ENCODE data around the gene ENTPD2.
"Not testable (repeated sequence)": the region's sequence is repeated elsewhere in the genome, so short reads cannot be mapped to it uniquely, and the experiment has no call there.

Gene ENTPD2

DNA sequence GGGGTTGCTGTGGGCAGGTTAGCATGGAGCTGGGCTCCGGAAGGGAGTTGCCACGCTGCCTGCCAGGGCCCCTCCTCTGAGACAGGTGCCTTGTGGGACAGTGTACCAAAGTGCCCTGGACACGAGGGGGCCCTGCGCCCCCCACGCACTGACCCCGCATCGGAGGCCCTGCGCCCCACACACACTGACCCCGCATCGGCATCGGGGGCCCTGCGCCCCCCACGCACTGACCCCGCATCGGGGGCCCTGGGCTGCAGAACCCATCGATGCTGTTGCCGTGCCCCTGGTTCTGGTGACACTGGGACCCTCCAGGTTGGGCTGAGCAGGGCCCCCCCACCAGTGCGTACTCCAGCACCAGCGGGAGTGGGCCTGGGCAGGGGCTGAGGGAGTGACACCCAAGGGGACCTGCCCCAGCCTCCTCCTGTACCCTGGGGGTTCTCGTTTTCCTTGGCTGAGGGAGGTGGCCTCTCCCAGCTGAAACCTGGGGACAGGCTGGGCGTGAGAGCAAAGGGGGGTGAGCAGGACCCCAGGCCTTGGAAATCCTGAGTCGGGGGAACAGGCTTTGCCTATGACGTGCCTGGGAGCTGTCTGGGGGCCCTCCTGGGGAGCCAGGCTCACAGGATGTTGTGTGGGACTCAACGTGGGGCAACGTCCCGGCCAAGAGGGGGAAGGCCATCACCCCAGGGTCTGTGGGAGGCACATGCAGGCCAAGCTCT, 9.6 kb upstream of the ENTPD2 start:
- DNase-seq = no peak

GRCh38 chr9:137062798-137063197, 8.9 kb upstream of the ENTPD2 start:
- DNase-seq = not testable (repeated sequence)

GRCh38 chr9:137062384-137062783, 8.5 kb upstream of the ENTPD2 start:
- DNase-seq = no peak

- no peak for DNase-seq
Observed at GRCh38 chr9:137058521-137059234, 4.8 kb upstream of the ENTPD2 start.

DNA sequence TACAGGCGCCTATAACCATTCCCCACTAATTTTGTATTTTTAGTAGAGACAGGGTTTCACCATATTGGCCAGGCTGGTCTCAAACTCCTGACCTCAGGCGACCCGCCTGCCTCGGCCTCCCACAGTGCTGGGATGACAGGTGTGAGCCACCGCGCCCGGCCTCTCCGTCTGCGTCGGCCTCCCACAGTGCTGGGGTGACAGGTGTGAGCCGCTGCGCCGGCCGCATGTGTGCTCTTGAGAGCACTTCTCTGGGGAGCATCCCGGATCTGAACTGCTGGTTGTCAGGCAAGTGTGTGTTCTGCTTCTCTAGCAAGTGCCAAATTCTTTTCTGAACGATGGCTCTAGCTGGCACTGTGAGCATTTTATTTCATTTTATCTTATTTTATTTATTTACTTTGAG, 3.7 kb upstream of the ENTPD2 start:
- DNase-seq = no peak

- DNase-seq = no peak
Observed at GRCh38 chr9:137056739-137057415, 3.0 kb upstream of the ENTPD2 start.

- DNase-seq = no peak
Observed at GRCh38 chr9:137055385-137056364, 1.8 kb upstream of the ENTPD2 start.

DNA sequence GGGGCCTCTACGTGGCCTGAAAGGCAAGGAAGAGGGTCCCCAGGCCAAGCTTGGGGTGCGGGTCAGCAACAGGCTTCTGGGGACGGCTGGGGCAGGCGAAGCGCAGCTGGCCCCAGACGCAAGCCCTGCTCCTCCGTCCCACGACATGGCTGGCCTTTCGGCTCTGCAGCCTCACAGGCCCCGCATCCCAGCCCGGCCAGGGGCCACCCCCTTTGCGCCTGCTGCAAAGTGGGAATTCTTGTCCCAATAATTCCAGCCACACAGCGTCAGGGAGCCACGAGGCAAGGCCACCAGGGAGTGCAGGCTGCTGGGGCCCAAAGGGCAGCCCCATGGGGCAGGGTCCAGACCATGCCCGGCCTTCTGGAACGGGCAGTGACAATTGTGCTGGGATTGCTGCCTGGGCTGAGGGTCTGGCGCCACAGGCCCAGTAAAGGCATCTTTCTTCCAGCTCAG, 1.1 kb upstream of the ENTPD2 start:
- no peak for DNase-seq

GRCh38 chr9:137052998-137053943, 590 bp downstream of the ENTPD2 start:
- no peak for DNase-seq

DNA sequence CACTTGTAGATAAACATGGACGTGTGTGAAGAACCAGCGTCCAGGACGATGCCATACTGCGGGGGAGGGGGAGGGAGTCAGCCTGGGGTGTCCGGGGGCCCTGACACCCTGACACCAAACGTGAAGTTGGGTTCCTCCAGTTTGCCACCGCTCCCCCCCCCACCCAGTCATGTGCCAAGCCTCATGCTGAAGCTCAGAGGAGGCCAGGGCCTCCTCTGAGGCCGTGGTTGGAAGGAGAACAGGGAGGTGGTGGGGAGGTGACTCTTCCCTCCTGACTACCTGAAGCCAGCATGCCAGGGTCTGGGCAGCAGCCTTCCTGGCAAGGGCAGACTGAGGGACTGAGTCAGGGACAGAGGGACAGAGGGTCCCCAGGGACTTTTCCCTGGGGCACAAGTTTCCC, 1.6 kb downstream of the ENTPD2 start:
- no peak for DNase-seq

DNA sequence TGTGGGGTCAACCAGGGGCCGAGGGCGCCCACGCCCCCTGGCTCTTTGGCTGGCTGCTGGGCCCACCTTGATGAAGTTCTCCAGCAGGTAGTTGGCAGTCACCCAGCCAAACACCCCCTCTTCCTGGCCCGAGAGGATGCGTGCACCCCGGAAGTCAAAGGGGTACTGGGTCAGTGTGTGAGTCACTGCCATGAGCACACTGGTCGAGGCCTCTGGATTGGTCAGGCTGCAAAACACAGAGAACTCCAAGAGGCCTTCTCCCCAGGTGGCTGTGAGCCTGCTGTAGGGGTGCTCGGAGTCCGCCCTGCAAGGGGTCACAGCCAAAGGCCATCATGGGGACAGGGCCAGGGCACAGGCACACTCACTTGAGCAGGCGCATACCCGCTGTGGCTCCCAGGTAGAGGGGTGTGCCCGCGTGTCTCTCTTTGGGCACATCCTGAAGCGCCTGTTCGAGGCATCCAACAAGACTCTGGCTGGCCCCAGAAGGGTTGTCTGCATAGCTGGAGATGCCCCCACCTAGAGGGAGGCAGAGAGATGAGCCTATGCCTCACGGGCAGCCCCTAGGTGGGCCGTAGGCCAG, 2.6 kb downstream of the ENTPD2 start:
- no peak for DNase-seq

- no peak for DNase-seq
Observed at GRCh38 chr9:137050570-137050969, 3.3 kb downstream of the ENTPD2 start.

DNA sequence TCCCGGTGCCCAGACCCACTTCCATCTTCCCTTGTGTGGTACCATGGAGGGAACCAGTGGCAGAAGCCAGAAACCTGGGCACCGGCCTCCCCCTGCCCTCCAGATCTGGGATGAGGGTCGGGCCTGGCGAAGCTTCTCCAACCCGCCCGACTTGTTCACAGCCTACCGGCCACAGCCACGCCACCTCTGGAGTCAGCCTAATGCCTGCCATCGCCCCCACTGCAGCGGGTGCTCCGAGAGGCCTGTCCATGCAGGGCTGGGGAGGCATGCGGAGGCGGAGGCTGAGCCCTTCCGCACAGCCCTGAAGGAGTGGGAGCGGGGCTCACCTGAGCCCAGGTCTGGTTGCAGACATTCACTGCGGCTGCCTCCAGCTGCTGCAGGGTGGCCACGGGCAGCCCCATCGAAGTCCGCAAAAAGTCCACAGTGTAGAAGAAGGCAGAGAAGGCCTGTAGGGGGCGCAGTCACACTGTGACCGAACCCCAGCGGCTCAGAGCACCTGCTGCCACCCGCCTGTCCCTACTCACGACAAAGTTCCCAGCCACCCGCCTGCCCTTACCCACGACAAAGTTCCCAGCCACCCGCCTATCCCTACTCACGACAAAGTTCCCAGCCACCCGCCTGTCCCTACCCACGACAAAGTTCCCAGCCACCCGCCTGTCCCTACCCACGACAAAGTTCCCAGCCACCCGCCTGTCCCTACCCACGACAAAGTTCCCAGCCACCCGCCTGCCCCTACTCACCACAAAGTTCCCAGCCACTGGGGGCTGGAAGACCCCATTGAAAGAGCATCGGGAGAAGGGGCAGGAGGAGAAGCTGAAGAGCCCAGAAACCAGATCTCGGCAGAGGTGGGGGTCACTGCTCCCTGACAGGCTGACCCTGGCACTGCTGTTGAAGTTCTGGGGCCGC, 4.1 kb downstream of the ENTPD2 start:
- DNase-seq = no peak

- no peak for DNase-seq
Observed at GRCh38 chr9:137048655-137049543, 5.0 kb downstream of the ENTPD2 start.

GRCh38 chr9:137046088-137046787, 7.6 kb downstream of the ENTPD2 start, which contains the start of gene NPDC1:
TSS of gene NPDC1 (minus strand) at chr9:137046177. CDS start at chr9:137045989, 188 bp downstream.
- DNase-seq = peak; percentile 36

GRCh38 chr9:137045294-137046087, 8.4 kb downstream of the ENTPD2 start:
- DNase-seq = no peak

DNA sequence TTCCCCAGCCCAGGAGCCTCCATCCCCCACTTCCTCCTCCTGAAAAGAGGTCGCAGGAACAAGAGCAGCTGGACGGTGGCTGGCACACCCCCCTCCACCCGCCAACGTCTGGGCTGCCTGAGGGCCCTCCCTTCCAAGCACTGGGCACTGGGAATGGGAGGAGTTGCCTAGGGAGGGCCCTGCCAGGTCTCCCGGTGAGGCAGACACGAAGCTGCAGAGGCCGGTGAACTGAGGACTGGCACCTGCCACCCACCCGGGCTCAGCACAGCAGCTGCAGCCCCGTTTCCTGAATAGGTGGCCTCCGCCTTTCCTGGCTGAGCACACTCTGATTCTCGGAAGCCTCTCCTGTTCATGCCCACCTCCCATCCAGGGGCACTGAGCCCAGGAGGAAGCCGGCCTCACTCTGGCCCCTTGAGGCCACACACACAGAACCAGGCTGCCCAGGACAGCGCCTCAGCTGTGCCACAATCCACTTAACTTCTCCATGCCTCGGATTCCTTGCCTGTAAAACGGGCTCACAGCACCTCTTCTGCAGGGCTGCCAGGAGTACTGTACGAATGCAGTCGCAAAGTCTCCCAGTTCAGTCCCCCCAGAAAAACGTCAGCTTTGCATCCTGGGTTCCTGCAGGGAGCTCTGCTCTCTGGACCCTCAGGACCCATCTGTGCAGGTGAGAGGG, 9.2 kb downstream of the ENTPD2 start:
- DNase-seq = no peak
